AG04450 (cell line): ENCODE data around the gene SPIRE1. TPM values are rescaled to one million over a fixed set of nuclear protein-coding genes. Genes with fewer than 3 reads are reported as not detected.

Source experiments
- CTCF ChIA-PET: fragments of 300-600, 350-600 bp; formaldehyde crosslinking; extraction: SDS; loops from one replicate; lab custom pipeline; 2022; ENCODE audit warnings: antibody characterized with exemption, inconsistent platforms; lab: Charles Lee
- POLR2A ChIA-PET: fragments of 350-600 bp; formaldehyde crosslinking; extraction: SDS; loops from one replicate; lab custom pipeline; 2021; ENCODE audit warnings: antibody characterized with exemption, inconsistent platforms; lab: Yijun Ruan, JAX
- DNase-seq: peaks from one replicate; pipeline ENCODE4 v3.0.0-alpha.2; 2011; ENCODE audit warnings: low read depth, low spot score
- H3K27ac ChIP-seq: one replicate; pipeline ENCODE4 v1.5.1; 2012; ENCODE audit warnings: low read depth, low read length, control low read depth
- H3K27me3 ChIP-seq: one replicate; pipeline ENCODE4 v1.6.0; 2012; ENCODE audit warnings: low read length; ENCODE audit not compliant: control insufficient read depth, insufficient read depth
- H3K4me3 ChIP-seq: 2 replicates; pipeline ENCODE4 v1.5.1; 2011; ENCODE audit warnings: mild to moderate bottlenecking, low read depth, low read length, control low read depth
- H3K9me3 ChIP-seq: 2 replicates; pipeline ENCODE4 v1.5.1; 2012; ENCODE audit warnings: low read length; ENCODE audit not compliant: control insufficient read depth, insufficient read depth
- polyA plus RNA-seq: library from polyadenylated mRNA; depleted of rRNA; stranded (reverse); fragments of >200 nt; gene quantifications from 2 replicates; pipeline ENCODE4 v1.2.3, GENCODE V29; 2011
- TF ChIP-seq, protein P1 (sequence below): IDR thresholded peaks from 2 replicates; pipeline ENCODE4 v1.5.1; 2011; ENCODE audit warnings: low read depth, low read length, control low read depth, inconsistent platforms

The SPIRE1 gene
- polyA plus RNA-seq, 1 experiment, result 22.2 TPM

DNA sequence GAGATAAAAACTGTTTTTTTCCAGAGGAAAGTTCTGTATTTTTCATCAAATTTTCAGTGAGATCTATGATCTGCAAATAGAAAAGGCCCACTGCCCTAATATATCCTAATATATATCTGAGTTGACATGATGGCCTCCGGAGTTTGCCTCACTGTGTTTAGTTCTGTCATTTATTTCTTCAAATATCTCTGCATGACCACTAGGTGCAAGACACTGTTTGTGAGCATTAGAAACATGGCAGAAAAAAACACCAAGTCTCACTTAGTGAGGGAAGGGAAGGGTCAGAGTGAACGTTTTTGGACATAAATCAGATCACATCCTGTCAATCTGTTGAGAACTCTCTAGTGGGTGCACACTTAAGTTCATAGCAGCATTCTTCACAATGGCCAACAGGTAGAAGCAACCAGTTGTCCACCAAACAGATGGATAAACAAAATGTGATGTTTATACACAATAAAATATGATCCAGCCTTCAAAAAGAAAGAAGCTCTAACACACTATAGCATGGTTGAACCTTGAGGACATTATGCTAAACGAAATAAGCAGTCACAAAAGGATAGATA is 53.4 kb downstream of the SPIRE1 start:
- POLR2A ChIA-PET, result no interaction called here
- H3K27ac ChIP-seq, result no peak overlapping the region
- no peak for DNase-seq
- H3K27me3 ChIP-seq, result no peaks in the 10 kb centered on the region
- CTCF ChIA-PET, result no interaction called here
- H3K9me3 ChIP-seq, result no peaks in the 10 kb centered on the region
- TF ChIP-seq, protein P1, sequence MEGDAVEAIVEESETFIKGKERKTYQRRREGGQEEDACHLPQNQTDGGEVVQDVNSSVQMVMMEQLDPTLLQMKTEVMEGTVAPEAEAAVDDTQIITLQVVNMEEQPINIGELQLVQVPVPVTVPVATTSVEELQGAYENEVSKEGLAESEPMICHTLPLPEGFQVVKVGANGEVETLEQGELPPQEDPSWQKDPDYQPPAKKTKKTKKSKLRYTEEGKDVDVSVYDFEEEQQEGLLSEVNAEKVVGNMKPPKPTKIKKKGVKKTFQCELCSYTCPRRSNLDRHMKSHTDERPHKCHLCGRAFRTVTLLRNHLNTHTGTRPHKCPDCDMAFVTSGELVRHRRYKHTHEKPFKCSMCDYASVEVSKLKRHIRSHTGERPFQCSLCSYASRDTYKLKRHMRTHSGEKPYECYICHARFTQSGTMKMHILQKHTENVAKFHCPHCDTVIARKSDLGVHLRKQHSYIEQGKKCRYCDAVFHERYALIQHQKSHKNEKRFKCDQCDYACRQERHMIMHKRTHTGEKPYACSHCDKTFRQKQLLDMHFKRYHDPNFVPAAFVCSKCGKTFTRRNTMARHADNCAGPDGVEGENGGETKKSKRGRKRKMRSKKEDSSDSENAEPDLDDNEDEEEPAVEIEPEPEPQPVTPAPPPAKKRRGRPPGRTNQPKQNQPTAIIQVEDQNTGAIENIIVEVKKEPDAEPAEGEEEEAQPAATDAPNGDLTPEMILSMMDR, result no peak
- no peak overlapping the region for H3K4me3 ChIP-seq

DNA sequence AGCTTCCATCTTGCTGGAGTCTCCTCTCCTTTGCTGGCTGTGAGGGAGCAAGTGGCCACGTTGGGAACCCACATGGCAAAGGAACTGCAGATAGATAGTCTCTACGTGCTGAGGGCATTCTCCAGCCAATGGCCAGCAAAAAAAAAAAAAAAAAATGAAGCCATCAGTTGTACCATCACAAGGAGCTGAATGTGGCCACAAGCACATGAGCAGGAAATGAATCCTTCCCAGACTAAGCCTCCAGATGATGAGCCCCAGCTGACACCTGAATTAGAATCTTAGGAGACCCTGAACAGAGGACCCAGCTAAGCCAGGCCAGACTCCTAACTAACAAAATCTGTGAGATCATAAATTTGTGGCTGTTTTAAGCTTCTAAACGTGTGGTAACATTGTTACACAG is 57.9 kb downstream of the SPIRE1 start:
- Histone ChIP-seq H3K27me3 (no peaks in the 10 kb centered on the region), H3K9me3 (no peaks in the 10 kb centered on the region), H3K27ac (no peak overlapping the region), H3K4me3 (no peak overlapping the region)
- no peak for DNase-seq
- CTCF ChIA-PET, result interaction anchor here (0.7 kb wide), 1 partner anchor 70 kb away, joined by 4 read pairs; no protein-coding TSS in a partner anchor
- TF ChIP-seq, protein P1, result no peak
- POLR2A ChIA-PET, result interaction anchor here (0.6 kb wide), 1 partner anchor 284 kb away, joined by 3 read pairs; no protein-coding TSS in a partner anchor

DNA sequence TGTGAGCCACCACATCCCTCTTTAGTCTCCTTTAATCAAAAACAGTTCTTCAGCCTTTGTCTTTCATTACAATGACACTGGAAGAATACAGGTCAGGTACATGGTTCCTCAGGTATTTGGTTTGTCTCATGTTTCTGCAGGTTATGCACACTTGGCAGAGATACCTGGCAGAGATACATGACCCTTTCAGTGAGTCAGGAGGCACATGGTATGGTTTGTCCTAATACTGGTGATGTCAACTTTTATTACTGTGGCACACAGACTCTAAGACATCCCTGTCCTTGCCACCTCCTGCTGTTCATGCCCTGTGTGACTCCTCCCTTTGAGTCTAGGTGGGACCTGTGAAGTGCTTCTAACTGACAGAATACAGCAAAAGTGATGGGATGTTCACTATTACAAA is 58.4 kb downstream of the SPIRE1 start:
- TF ChIP-seq, protein P1, result no peak
- ChIA-PET POLR2A (no interaction called here), CTCF (no interaction called here)
- Histone ChIP-seq H3K27ac (peak overlapping the region; percentile 32), H3K27me3 (no peaks in the 10 kb centered on the region), H3K4me3 (no peak overlapping the region), H3K9me3 (no peaks in the 10 kb centered on the region)
- no peak for DNase-seq

DNA sequence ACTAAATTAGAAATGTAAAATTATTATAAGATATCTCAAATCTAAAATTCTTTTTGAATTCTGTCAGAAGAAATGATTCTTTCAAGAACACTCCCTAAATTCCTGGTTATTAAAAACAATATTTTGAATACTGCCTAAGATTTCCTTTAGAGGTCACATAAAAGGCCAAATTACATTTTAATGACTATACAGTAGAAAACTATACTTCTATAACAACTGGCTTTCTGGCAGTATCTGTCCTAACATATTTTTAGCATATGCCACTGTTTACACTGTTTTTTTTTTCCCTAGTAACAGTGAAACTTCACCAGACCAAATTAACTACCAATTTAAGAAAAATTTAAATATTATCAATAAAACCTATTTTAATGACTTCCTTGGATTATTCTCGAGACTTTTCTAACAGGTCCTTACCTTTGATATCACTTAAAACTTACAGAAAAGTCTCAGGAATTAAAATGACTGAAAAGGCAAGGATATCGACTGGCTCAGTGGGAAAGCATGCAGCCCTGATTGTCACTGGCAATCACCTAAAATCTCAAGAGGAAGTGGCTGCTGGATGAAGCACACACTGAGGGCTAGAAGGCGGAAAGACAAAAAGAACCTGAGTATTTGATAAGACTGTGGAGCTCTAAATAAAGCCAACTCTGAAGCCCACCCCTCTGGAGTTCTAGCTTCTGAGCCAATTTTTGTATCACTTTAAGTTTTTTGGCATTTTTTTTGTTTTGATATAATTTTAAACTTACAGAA is 59.6 kb downstream of the SPIRE1 start:
- H3K4me3 ChIP-seq, result no peak overlapping the region
- CTCF ChIA-PET, result interaction anchor here (0.5 kb wide), 1 partner anchor 285 kb away, joined by 4 read pairs; no protein-coding TSS in a partner anchor
- TF ChIP-seq, protein P1, result no peak
- H3K27ac ChIP-seq, result peak overlapping the region; percentile 83
- DNase-seq, result no peak
- H3K9me3 ChIP-seq, result no peaks in the 10 kb centered on the region
- POLR2A ChIA-PET, result interaction anchor here (0.5 to 1.1 kb wide), 3 partner anchors 13 to 49 kb away, joined by 3 to 4 read pairs (median 3); no protein-coding TSS in a partner anchor
- no peaks in the 10 kb centered on the region for H3K27me3 ChIP-seq

DNA sequence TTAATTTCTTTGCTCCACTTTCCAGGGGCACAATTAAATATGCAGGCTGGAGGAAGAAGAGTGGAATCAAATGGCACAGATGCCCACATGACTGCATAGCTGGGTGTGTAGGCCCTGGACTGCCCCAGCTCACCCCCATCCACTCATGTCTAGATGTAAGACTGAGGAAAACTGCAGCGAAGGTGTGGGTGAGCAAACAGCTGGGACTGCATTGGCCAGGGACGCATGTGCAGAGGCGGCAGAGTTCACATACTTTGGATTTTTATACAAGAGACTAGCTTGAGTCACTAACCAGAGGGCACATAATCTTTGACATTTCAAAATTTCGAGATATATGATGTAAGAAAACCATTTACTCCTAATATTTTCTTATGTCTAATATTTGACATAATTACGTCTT is 60.1 kb downstream of the SPIRE1 start:
- peak overlapping the region; percentile 66 for H3K27ac ChIP-seq
- TF ChIP-seq, protein P1, result no peak
- POLR2A ChIA-PET, result interaction anchor here (0.5 to 1.1 kb wide), 3 partner anchors 12 to 48 kb away, joined by 3 to 4 read pairs (median 3); no protein-coding TSS in a partner anchor
- H3K4me3 ChIP-seq, result no peak overlapping the region
- H3K9me3 ChIP-seq, result no peaks in the 10 kb centered on the region
- CTCF ChIA-PET, result interaction anchor here (0.5 to 1.1 kb wide), 3 partner anchors 13 to 286 kb away, joined by 3 to 4 read pairs (median 4); no protein-coding TSS in a partner anchor
- H3K27me3 ChIP-seq, result no peaks in the 10 kb centered on the region
- DNase-seq, result peak; percentile 72
